WI38 (cell line): Measurements from ENCODE around the gene ITGB6.

Experiments used
- H3K4me3 ChIP-seq: 2 replicates; pipeline ENCODE4 v1.5.1; 2011; ENCODE audit warnings: low read depth, mild to moderate bottlenecking, control low read depth, low read length
- CTCF ChIP-seq: IDR thresholded peaks from 2 replicates; pipeline ENCODE4 v1.5.1; 2012; ENCODE audit warnings: low read depth, mild to moderate bottlenecking, control low read depth, low read length

Gene ITGB6

GRCh38 chr2:160061533-160061932 lies 138.5 kb downstream of the ITGB6 start:
- no peak for TF ChIP-seq CTCF

GRCh38 chr2:160060297-160060696 lies 139.8 kb downstream of the ITGB6 start:
- no peak overlapping the region for H3K4me3 ChIP-seq
- TF ChIP-seq CTCF: no peak

More at GRCh38 chr2:160061533-160061932, 138.5 kb downstream of the ITGB6 start:
- peak overlapping the region; percentile 70 for H3K4me3 ChIP-seq

GRCh38 chr2:160057356-160057755 lies 142.7 kb downstream of the ITGB6 start:
- no peak overlapping the region for H3K4me3 ChIP-seq
- no peak for TF ChIP-seq CTCF

- TF ChIP-seq CTCF: no peak
- H3K4me3 ChIP-seq: no peak overlapping the region
Observed at GRCh38 chr2:160055726-160056108, 144.4 kb downstream of the ITGB6 start.

- no peak for TF ChIP-seq CTCF
- no peak overlapping the region for H3K4me3 ChIP-seq
Observed at GRCh38 chr2:160054984-160055725, 144.9 kb downstream of the ITGB6 start.

- TF ChIP-seq CTCF: no peak
- no peak overlapping the region for H3K4me3 ChIP-seq
Observed at GRCh38 chr2:160053946-160054345, 146.1 kb downstream of the ITGB6 start.

GRCh38 chr2:160052531-160052930 lies 147.5 kb downstream of the ITGB6 start:
- no peak for TF ChIP-seq CTCF
- H3K4me3 ChIP-seq: no peak overlapping the region
